ENCODE measurements around the gene PHYKPL. TPM values are rescaled to one million over a fixed set of nuclear protein-coding genes. Genes with fewer than 3 reads are reported as not detected.

Gene PHYKPL
- polyA plus RNA-seq, 1 donor from 2014 or later, result 16.9 TPM

- Histone ChIP-seq H3K9ac (ENCODE audit: low read length) (no peak overlapping the region), H3K79me2 (replicated peaks; ENCODE audit: insufficient read depth, low read length) (no peaks in the 10 kb centered on the region), H3F3A (ENCODE audit: insufficient read depth, low read length, poor library complexity, severe bottlenecking) (no peaks in the 10 kb centered on the region), H3K9me2 (ENCODE audit: insufficient read depth, low read length) (no peaks in the 10 kb centered on the region), H3K27ac (ENCODE audit: low read length) (no peak overlapping the region), H3K4me3 (ENCODE audit: low read length) (no peak overlapping the region), H3K4me2 (ENCODE audit: low read length) (no peak overlapping the region), H3K36me3 (ENCODE audit: insufficient read depth, low read length) (peaks cover 3% of the 10 kb centered on the region), H4K20me1 (ENCODE audit: insufficient read depth) (no peaks in the 10 kb centered on the region), H2AFZ (ENCODE audit: low read depth, low read length) (no peak overlapping the region), H3K9me3 (ENCODE audit: low read length) (no peaks in the 10 kb centered on the region), H3K27me3 (ENCODE audit: insufficient read depth, low read depth, low read length) (no peaks in the 10 kb centered on the region)
- TF ChIP-seq CTCF (IDR thresholded peaks at IDR 0.05; ENCODE audit: poor library complexity, severe bottlenecking) (no peak), EZH2 (IDR thresholded peaks at IDR 0.05; ENCODE audit: borderline replicate concordance, insufficient read depth, low read length, poor library complexity, severe bottlenecking) (no peak), REST (IDR thresholded peaks at IDR 0.05; ENCODE audit: borderline replicate concordance) (no peak)
Observed at GRCh38 chr5:178218827-178219226, 13.8 kb downstream of the PHYKPL start.

- H3K4me2 ChIP-seq (ENCODE audit: low read length), result no peak overlapping the region
- H3K9me3 ChIP-seq (ENCODE audit: low read length), result no peaks in the 10 kb centered on the region
- H3K79me2 ChIP-seq (replicated peaks; ENCODE audit: insufficient read depth, low read length), result no peaks in the 10 kb centered on the region
- no peaks in the 10 kb centered on the region for H3K9me2 ChIP-seq (ENCODE audit: insufficient read depth, low read length)
- no peak overlapping the region for H3K9ac ChIP-seq (ENCODE audit: low read length)
- no peak overlapping the region for H3K27ac ChIP-seq (ENCODE audit: low read length)
- no peaks in the 10 kb centered on the region for H4K20me1 ChIP-seq (ENCODE audit: insufficient read depth)
- TF ChIP-seq EP300 (conservative IDR thresholded peaks at IDR 0.05; ENCODE audit: poor library complexity, severe bottlenecking) (no peak), SMC3 (conservative IDR thresholded peaks at IDR 0.05; ENCODE audit: poor library complexity) (no peak)
- H3F3A ChIP-seq (ENCODE audit: insufficient read depth, low read length, poor library complexity, severe bottlenecking), result no peaks in the 10 kb centered on the region
- H3K27me3 ChIP-seq (ENCODE audit: insufficient read depth, low read depth, low read length), result no peaks in the 10 kb centered on the region
- no peak overlapping the region for H2AFZ ChIP-seq (ENCODE audit: low read depth, low read length)
- H3K4me3 ChIP-seq (ENCODE audit: low read length), result no peak overlapping the region
- peaks cover 6% of the 10 kb centered on the region for H3K36me3 ChIP-seq (ENCODE audit: insufficient read depth, low read length)
Observed at GRCh38 chr5:178218237-178218776, 14.3 kb downstream of the PHYKPL start.

- TF ChIP-seq REST (IDR thresholded peaks at IDR 0.05; ENCODE audit: borderline replicate concordance) (no peak), EP300 (conservative IDR thresholded peaks at IDR 0.05; ENCODE audit: poor library complexity, severe bottlenecking) (no peak), CTCF (IDR thresholded peaks at IDR 0.05; ENCODE audit: poor library complexity, severe bottlenecking) (no peak)
- Histone ChIP-seq H3K27ac (ENCODE audit: low read length) (no peak overlapping the region), H3K36me3 (ENCODE audit: insufficient read depth, low read length) (peaks cover 10% of the 10 kb centered on the region), H3F3A (ENCODE audit: insufficient read depth, low read length, poor library complexity, severe bottlenecking) (no peaks in the 10 kb centered on the region), H2AFZ (ENCODE audit: low read depth, low read length) (no peak overlapping the region), H3K79me2 (replicated peaks; ENCODE audit: insufficient read depth, low read length) (no peaks in the 10 kb centered on the region), H3K4me2 (ENCODE audit: low read length) (no peak overlapping the region), H3K9ac (ENCODE audit: low read length) (no peak overlapping the region), H3K4me3 (ENCODE audit: low read length) (no peak overlapping the region), H3K9me3 (ENCODE audit: low read length) (no peaks in the 10 kb centered on the region), H3K27me3 (ENCODE audit: insufficient read depth, low read depth, low read length) (no peaks in the 10 kb centered on the region), H4K20me1 (ENCODE audit: insufficient read depth) (no peaks in the 10 kb centered on the region), H3K9me2 (ENCODE audit: insufficient read depth, low read length) (no peaks in the 10 kb centered on the region)
Observed at GRCh38 chr5:178216779-178217178, 15.8 kb downstream of the PHYKPL start.

All from neural cell (in vitro differentiated cells).